A673 (cell line): Measurements from ENCODE around the gene EGLN1.
"Not testable (repeated sequence)": the region's sequence is repeated elsewhere in the genome, so short reads cannot be mapped to it uniquely, and the experiment has no call there.

Experiments
- EZH2 ChIP-seq: fragments of 200-600 bp; sonication (generic); IDR thresholded peaks from 2 replicates; pipeline ENCODE4 v1.6.1; 2017; ENCODE audit warnings: borderline replicate concordance, low read depth, mild to moderate bottlenecking, mixed read lengths, antibody characterized with exemption, low read length; ENCODE audit not compliant: poor library complexity, severe bottlenecking
- TF ChIP-seq, protein P1 (sequence below): fragments of 300-800, 200-600 bp; sonication (generic); conservative IDR thresholded peaks from 2 replicates; pipeline ENCODE4 v1.5.1; 2017; ENCODE audit warnings: low read depth, mild to moderate bottlenecking, antibody characterized with exemption, low read length, moderate library complexity, mixed read lengths

DNA sequence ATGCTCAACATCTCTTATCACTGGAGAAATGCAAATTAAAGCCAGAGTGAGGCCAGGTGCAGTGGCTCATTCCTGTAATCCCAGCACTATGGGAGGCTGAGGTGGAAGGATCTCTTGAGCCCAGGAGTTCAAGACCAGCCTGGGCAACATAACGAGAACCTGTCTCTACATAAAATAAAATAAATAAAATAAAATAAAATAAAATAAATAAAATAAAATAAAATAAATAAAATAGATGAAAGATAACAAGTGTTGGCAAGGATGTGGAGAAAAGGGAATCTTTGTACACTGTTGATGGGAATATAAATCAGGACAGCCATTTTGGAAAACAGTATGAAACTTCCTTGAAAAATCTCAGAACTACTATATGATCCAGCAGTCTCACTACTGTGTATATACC lies 37.4 kb upstream of the EGLN1 start:
- TF ChIP-seq, protein P1, sequence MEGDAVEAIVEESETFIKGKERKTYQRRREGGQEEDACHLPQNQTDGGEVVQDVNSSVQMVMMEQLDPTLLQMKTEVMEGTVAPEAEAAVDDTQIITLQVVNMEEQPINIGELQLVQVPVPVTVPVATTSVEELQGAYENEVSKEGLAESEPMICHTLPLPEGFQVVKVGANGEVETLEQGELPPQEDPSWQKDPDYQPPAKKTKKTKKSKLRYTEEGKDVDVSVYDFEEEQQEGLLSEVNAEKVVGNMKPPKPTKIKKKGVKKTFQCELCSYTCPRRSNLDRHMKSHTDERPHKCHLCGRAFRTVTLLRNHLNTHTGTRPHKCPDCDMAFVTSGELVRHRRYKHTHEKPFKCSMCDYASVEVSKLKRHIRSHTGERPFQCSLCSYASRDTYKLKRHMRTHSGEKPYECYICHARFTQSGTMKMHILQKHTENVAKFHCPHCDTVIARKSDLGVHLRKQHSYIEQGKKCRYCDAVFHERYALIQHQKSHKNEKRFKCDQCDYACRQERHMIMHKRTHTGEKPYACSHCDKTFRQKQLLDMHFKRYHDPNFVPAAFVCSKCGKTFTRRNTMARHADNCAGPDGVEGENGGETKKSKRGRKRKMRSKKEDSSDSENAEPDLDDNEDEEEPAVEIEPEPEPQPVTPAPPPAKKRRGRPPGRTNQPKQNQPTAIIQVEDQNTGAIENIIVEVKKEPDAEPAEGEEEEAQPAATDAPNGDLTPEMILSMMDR, result not testable (repeated sequence)
- not testable (repeated sequence) for TF ChIP-seq EZH2
